NCI-H345 treated with DMSO at 0.1 percent for 48 hours (cell line): Measurements from ENCODE around the gene RANBP6.

Experiments used
- DNase-seq: peaks from one replicate; lab custom pipeline; 2025; ENCODE audit not compliant: unreplicated experiment; lab: John Stamatoyannopoulos, UW

Gene RANBP6

GRCh38 chr9:6007058-6007769 lies 8.2 kb downstream of the RANBP6 start:
- DNase-seq = peak; percentile 80

GRCh38 chr9:6006749-6007057 lies 8.7 kb downstream of the RANBP6 start:
- no peak for DNase-seq

- no peak for DNase-seq
Measured at GRCh38 chr9:6000955-6001354, 14.5 kb downstream of the RANBP6 start.

GRCh38 chr9:5999443-6000101 lies 15.9 kb downstream of the RANBP6 start:
- DNase-seq = no peak

GRCh38 chr9:5994493-5994892 lies 20.9 kb downstream of the RANBP6 start:
- no peak for DNase-seq

GRCh38 chr9:5988265-5988664 lies 27.2 kb downstream of the RANBP6 start:
- no peak for DNase-seq

GRCh38 chr9:5983042-5983441 lies 32.4 kb downstream of the RANBP6 start:
- no peak for DNase-seq

GRCh38 chr9:5982317-5982716 lies 33.1 kb downstream of the RANBP6 start:
- no peak for DNase-seq

- DNase-seq = no peak
Measured at GRCh38 chr9:5978523-5978922, 36.9 kb downstream of the RANBP6 start.

- no peak for DNase-seq
Measured at GRCh38 chr9:5976674-5977397, 38.6 kb downstream of the RANBP6 start.

GRCh38 chr9:5971740-5972139 lies 43.7 kb downstream of the RANBP6 start:
- no peak for DNase-seq
